Measurements from ENCODE around the gene FSTL4. TPM values are rescaled to one million over a fixed set of nuclear protein-coding genes. Genes with fewer than 3 reads are reported as not detected.

FSTL4 gene
- total and polyA plus RNA-seq, 12 donors, result 0.01 to 0.42 (median 0.38) TPM; not detected in 6

DNA sequence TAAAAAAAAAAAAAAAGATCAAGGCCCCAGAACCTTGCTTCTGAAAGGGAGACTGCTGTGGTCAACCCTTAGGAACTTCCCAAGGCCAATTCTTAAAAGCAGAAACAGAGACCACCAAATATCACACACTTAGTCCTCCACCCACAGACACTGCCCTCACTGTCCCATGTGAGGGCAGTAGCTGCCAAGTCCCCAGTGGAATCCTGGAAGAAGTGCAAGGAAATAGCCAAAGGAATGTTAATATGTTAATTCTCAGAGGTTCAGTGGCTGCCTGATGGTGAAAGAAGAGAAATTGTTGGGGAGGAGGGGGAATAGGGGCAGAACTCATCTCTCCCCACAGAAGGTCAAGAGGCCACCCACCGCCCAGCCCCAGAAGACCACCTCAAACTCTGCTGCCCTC, 23.1 kb downstream of the FSTL4 start:
- H3K27ac ChIP-seq, result no peak overlapping the region
- DNase-seq, result no peak
- H3K36me3 ChIP-seq, result no peaks in the 10 kb centered on the region
- H3K4me1 ChIP-seq, result no peaks in the 10 kb centered on the region
- TF ChIP-seq, protein P1, sequence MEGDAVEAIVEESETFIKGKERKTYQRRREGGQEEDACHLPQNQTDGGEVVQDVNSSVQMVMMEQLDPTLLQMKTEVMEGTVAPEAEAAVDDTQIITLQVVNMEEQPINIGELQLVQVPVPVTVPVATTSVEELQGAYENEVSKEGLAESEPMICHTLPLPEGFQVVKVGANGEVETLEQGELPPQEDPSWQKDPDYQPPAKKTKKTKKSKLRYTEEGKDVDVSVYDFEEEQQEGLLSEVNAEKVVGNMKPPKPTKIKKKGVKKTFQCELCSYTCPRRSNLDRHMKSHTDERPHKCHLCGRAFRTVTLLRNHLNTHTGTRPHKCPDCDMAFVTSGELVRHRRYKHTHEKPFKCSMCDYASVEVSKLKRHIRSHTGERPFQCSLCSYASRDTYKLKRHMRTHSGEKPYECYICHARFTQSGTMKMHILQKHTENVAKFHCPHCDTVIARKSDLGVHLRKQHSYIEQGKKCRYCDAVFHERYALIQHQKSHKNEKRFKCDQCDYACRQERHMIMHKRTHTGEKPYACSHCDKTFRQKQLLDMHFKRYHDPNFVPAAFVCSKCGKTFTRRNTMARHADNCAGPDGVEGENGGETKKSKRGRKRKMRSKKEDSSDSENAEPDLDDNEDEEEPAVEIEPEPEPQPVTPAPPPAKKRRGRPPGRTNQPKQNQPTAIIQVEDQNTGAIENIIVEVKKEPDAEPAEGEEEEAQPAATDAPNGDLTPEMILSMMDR (IDR thresholded peaks at IDR 0.05), result no peak
- 71 to 78% methylated on average over 1 of the region's 1 CpG for WGBS, 2 donors
- no peak for ATAC-seq
- intact Hi-C loops (cut with DNase I), result no loop called here
- no peaks in the 10 kb centered on the region for H3K9me3 ChIP-seq
- peaks cover 0 to 9% (median 0%) of the 10 kb centered on the region in 7 donors for H3K27me3 ChIP-seq
- no peak overlapping the region for H3K4me3 ChIP-seq

DNA sequence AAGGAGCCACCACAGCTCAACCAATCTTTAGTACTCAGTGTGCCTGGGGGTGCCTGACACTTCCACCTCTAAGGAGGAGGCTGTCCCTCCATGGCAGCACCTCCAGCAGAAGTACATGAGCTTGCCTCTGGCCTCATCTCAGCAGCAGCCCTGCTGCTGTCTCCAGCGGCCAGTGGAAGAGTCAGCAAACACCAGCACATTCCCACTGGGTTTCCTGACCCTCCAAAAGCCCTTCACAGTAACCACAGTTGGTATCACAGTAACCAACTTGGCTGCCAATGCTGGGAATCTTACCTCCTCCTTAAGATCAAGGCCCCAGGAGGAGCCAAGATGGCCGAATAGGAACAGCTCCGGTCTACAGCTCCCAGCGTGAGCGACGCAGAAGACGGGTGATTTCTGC, 29.4 kb downstream of the FSTL4 start:
- WGBS, 2 donors, result 54 to 84% methylated on average over 6 to 7 of the region's 7 CpGs
- no peak for ATAC-seq
- no peak for DNase-seq
- Histone ChIP-seq H3K9me3 (no peaks in the 10 kb centered on the region), H3K36me3 (no peaks in the 10 kb centered on the region), H3K27me3 (peaks cover 0 to 23% (median 9%) of the 10 kb centered on the region in 7 donors), H3K4me3 (no peak overlapping the region), H3K27ac (no peak overlapping the region), H3K4me1 (no peaks in the 10 kb centered on the region)
- intact Hi-C loops (cut with DNase I), result no loop called here
- TF ChIP-seq, protein P1 (IDR thresholded peaks at IDR 0.05), result no peak

DNA sequence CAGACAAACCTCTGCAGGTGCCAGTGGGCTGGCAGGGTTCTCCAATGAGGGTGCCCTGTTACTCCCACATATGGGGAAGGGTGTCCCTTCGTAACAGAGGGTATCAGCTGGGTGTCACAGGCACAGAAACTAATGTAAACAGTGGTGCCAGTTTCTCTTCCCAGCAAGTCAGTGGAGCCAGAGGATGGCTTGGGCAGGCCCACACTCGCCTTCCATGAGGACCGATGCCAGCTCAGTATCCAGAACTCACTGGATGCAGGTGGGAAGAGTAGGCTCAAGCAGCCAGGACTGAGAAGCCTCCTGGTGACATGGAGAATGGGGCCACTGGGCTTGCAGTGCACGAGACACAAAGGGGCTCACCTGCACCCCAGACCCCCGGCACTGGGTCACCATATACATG, 30.4 kb downstream of the FSTL4 start:
- Histone ChIP-seq H3K9me3 (no peaks in the 10 kb centered on the region), H3K4me3 (no peak overlapping the region), H3K4me1 (no peaks in the 10 kb centered on the region), H3K27me3 (peaks cover 0 to 29% (median 9%) of the 10 kb centered on the region in 7 donors), H3K27ac (no peak overlapping the region), H3K36me3 (no peaks in the 10 kb centered on the region)
- intact Hi-C loops (cut with DNase I), result no loop called here
- no peak for ATAC-seq
- WGBS, 2 donors, result 79 to 80% methylated on average over 5 of the region's 5 CpGs
- TF ChIP-seq, protein P1 (IDR thresholded peaks at IDR 0.05), result no peak
- no peak for DNase-seq

DNA sequence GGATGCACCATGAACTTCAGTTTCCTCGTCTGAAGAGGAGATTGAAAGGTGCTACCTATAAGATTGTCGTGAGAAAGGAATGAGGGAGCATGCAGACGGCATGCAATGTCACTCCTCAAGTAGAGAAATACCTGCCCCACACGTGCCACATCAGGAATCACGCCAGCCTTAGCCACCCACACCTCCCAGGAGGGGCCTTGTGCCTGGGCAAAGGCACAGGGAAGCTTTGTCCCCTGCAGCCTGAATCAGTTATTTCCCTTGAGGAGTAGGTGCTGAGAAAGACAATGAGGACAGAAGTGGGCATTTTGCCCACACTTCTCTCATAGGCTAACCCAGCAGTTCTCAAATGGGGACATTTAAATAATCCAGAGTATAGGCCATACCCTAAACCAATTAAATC, 31.0 kb downstream of the FSTL4 start:
- Histone ChIP-seq H3K4me1 (no peaks in the 10 kb centered on the region), H3K27ac (no peak overlapping the region), H3K4me3 (no peak overlapping the region), H3K36me3 (no peaks in the 10 kb centered on the region), H3K27me3 (peaks cover 0 to 35% (median 9%) of the 10 kb centered on the region in 7 donors), H3K9me3 (no peaks in the 10 kb centered on the region)
- 62 to 72% methylated on average over 5 of the region's 5 CpGs for WGBS, 2 donors
- intact Hi-C loops (cut with DNase I), result no loop called here
- DNase-seq, result no peak
- ATAC-seq, result no peak
- TF ChIP-seq, protein P1 (IDR thresholded peaks at IDR 0.05), result no peak

Measured in heart right ventricle (tissue), 16 donors.